SK-N-MC (cell line): Measurements from ENCODE around the gene PDE4D.

Experiments
- DNase-seq: peaks from one replicate; pipeline ENCODE4 v3.0.0-alpha.2; 2011; ENCODE audit warnings: low read depth, low spot score
- H3K27ac ChIP-seq: fragments of 200-600 bp; sonication (generic); 2 replicates; pipeline ENCODE4 v1.5.1; 2016; ENCODE audit warnings: mixed run types
- H3K36me3 ChIP-seq: fragments of 200-600 bp; sonication (generic); 2 replicates; pipeline ENCODE4 v1.6.1; 2017; ENCODE audit warnings: antibody characterized with exemption, low read length, mixed read lengths; ENCODE audit not compliant: insufficient read depth
- H3K4me3 ChIP-seq: fragments of 200-600 bp; sonication (generic); 2 replicates; pipeline ENCODE4 v1.5.1; 2016
- H3K9ac ChIP-seq: fragments of 200-600 bp; sonication (generic); 2 replicates; pipeline ENCODE4 v1.8.0; 2017; ENCODE audit warnings: mixed run types, mixed read lengths; ENCODE audit not compliant: insufficient read length
- H3K9me3 ChIP-seq: fragments of 200-600 bp; sonication (generic); 2 replicates; pipeline ENCODE4 v1.6.1; 2017; ENCODE audit warnings: low read depth, mild to moderate bottlenecking, antibody characterized with exemption, low read length, moderate library complexity, mixed read lengths
- EZH2 ChIP-seq: fragments of 200-600 bp; sonication (generic); IDR thresholded peaks from one replicate; pipeline ENCODE4 v1.6.1; 2017; ENCODE audit warnings: antibody characterized with exemption
- FOXP2 ChIP-seq: optimal IDR thresholded peaks from 2 replicates; pipeline ENCODE3; 2011; ENCODE audit warnings: mild to moderate bottlenecking, moderate library complexity; ENCODE audit not compliant: insufficient read depth; ENCODE audit errors: extremely low read length, control extremely low read depth
- POLR2AphosphoS5 ChIP-seq: IDR thresholded peaks from 2 replicates; pipeline ENCODE4 v1.6.1; 2012; ENCODE audit warnings: mild to moderate bottlenecking, low read depth, low read length, borderline replicate concordance

Gene PDE4D

DNA sequence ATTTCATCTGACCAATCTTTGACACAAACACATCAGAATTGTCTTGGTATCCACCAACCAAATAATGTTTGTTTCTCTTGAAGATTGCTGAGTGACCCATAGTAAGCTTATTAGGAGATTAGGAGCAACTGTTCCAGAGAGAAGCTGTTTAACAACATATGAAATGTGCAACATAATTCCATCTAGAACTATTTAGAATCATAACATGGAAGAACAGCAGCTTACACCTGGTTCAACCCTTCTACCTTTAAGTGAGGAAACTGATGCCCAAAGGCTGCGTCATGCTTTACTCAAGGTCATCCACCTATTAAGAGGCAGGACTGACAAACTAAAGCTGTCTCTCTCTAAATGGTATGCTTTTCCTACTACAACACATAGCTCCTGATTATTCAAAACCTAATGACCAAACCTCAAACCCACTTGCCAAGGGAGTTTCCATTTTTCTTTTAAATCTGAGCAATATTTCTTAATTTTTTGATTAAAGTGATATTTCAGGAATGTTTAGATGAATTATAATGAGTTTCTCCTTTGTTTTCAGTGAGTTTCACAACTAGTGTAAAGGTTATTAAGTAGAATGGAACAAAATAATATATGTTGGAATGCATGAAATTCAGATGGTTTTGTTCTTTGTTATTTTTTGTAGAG, 764.8 kb downstream of the PDE4D start:
- H3K9ac ChIP-seq = no peak overlapping the region
- DNase-seq = no peak
- TF ChIP-seq EZH2 = no peak
- peak overlapping the region; percentile 95; the same call in 1 of the 2 replicates for H3K27ac ChIP-seq
- no peaks in the 10 kb centered on the region for H3K9me3 ChIP-seq
- H3K36me3 ChIP-seq = no peaks in the 10 kb centered on the region
- no peak overlapping the region for H3K4me3 ChIP-seq

DNA sequence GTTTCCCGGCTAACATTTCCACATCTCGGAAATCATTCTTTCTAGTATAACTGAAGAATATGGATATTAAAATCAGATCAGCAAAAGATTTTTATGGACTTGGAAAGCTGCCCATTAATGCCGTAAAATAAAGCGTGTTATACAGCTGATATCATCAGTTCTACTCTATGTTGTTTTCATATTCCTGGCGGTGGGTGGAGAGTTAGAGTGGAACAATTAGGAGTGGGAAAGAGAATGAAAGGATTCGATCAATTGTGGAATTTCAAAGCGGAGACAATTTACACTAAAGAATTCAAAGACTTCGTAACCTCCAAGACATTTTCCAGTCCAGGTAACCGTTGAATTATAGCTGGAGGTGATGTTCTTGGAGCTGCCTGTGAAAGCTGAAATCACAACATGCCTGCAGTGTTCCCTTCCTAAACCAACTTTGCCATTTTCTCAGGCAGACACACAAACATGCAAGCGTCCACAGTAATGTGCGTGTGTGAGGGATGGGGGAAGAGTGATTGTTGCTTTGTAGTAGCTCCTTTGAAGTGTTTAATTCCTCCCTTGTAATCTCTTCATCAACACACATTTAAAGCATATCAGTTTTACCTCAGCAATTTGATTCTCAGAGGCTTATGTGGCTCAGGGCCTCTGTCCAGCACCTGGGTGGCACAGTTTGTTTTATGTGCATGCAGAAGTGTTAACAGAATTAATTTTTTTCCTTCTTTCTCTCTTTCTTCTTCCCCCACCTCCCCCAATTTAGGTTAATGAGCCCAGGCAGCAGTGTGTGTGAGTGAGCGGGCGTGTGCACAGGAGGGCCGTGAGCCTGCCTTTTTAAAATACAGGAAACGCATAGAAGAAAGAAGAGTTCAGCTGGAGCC, 766.6 kb downstream of the PDE4D start:
- no peaks in the 10 kb centered on the region for H3K9me3 ChIP-seq
- H3K27ac ChIP-seq = peak overlapping the region; percentile 99
- H3K9ac ChIP-seq = peak overlapping the region; percentile 89
- H3K4me3 ChIP-seq = peak overlapping the region; percentile 80
- DNase-seq = peak; percentile 100
- peak; percentile 59; the same call in 1 of the 2 replicates for TF ChIP-seq POLR2AphosphoS5
- TF ChIP-seq FOXP2 = no peak
- no peak for TF ChIP-seq EZH2
- H3K36me3 ChIP-seq = no peaks in the 10 kb centered on the region

DNA sequence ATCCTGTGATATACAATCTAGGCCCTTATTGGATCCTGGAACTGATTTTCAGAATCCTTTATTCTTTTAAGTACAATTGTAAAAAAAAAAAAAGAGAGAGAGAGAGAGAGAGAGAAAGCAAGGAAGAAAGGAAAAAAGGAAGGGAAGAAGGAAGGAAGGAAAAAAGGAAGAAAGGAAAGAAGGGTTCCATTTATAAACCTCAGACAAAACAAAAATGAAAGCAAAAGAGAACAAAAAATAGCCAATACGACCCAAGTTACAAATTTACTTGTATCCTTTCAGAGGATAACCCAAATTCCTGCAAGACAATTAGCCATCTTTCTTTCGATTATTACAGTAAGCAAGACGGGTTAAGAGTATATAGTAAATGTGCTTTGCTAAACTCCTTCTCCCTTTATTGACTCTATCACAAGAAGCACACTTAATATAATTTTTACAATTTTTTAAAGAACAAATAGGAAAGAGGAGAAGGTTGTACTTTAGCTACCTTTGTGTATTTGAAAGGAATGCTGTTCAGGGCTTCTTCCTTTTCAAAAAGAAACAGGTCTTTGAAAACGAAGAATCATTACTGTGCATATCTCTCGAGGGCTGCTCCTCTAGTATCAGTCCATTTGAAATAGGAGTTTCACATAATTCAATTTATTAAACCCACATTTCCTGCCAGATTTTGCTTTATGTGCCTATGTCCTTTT, 767.4 kb downstream of the PDE4D start:
- no peaks in the 10 kb centered on the region for H3K36me3 ChIP-seq
- no peak for DNase-seq
- no peaks in the 10 kb centered on the region for H3K9me3 ChIP-seq
- peak overlapping the region; percentile 99 for H3K27ac ChIP-seq
- TF ChIP-seq POLR2AphosphoS5 (no peak), EZH2 (no peak), FOXP2 (no peak)
- peak overlapping the region; percentile 80 for H3K4me3 ChIP-seq
- peak overlapping the region; percentile 89 for H3K9ac ChIP-seq

DNA sequence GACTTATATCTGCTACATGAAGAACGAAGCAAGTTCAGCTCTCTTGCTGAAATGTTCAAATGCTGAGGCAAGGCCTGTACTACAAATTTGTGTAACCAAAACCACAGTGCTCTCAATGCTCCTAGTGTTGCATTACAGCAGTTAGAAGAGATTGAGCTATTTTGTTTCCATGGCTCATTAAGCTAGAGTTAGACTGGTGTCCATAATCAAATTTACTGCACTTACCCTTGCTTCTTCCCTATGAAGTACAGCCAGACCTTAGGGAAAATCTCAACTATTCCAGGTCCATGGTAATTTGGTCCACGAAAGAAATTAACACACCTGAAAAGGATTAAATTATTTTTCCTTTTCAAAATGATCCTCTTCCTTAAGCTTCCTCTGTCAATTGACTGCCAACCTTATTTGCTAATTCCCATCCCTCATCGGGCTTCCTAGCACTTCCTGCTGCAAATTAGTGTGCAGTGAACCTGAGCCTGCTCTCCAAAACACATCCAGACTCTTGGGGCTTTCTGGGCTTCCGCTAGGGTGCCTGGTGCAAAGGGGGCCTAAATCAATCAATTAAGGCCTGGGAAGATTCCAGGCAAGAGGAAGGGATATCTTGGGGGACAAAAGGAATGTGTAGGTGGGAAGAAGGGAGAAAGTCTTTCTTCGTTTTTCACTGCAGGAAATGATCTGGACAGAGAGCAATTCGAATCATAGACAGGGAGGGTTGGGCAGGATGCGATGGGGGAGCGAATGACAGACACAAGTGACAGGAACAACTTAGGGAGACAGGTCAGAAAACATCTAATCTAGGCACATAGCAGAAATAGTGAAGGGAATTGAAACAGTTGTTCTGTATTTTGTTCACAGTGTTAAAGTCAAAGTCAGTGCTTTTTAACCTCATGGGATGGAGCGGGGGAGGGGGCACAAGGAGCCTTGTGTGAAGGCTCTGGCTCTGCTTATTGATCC, 768.2 kb downstream of the PDE4D start:
- Histone ChIP-seq H3K9ac (peak overlapping the region; percentile 89), H3K4me3 (peak overlapping the region; percentile 80), H3K36me3 (no peaks in the 10 kb centered on the region), H3K27ac (peak overlapping the region; percentile 99), H3K9me3 (no peaks in the 10 kb centered on the region)
- TF ChIP-seq POLR2AphosphoS5 (no peak), FOXP2 (no peak), EZH2 (no peak)
- DNase-seq = peak; percentile 66

DNA sequence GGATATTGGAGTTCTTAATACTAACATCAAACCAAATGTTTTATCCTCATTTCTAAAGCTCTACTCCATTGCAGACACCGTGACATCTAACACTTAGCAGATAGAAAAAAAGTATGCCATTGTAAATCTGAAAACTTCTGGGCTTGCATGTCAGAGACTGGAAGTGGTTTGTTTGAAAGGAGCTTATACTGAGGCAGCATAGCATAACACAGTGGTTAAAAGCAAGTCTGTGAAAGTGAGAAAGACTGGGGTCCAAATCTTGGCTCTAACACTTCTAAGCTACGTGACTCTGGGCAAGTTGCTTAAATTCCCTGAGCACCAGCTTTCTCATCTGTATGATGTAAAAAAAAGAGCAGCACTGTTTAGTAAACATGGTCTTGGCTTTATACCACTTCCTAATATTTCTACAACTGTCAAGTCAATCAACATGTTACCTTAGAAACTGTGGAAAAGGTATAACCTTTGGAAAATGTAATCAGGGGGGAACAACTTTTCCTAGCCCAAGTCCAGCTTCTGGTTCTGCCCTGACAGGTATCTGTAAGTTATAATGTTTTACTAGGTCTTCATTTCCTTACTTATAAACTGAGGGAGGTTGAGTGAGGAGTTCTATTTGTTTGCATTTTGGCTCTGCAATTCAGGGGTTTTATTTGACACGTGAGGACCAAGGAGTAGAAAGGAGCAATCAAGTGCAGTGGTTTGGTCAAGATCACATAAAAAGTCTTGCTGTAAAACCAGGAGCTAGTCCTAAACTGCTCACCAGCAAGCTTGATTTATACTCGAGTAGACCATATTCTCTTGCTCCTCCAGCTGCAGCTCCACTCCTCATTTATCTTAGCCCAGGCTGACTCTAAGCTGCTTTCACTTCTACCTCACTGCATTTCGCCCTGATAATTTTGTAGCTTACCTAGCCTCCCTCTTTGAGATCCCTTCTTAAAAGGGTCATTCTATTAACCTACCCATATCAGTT, 769.6 kb downstream of the PDE4D start:
- TF ChIP-seq POLR2AphosphoS5 = no peak
- TF ChIP-seq EZH2 = no peak
- TF ChIP-seq FOXP2 = no peak
- no peak for DNase-seq
- H3K9ac ChIP-seq = no peak overlapping the region
- H3K36me3 ChIP-seq = no peaks in the 10 kb centered on the region
- H3K27ac ChIP-seq = no peak overlapping the region
- no peak overlapping the region for H3K4me3 ChIP-seq
- no peaks in the 10 kb centered on the region for H3K9me3 ChIP-seq

DNA sequence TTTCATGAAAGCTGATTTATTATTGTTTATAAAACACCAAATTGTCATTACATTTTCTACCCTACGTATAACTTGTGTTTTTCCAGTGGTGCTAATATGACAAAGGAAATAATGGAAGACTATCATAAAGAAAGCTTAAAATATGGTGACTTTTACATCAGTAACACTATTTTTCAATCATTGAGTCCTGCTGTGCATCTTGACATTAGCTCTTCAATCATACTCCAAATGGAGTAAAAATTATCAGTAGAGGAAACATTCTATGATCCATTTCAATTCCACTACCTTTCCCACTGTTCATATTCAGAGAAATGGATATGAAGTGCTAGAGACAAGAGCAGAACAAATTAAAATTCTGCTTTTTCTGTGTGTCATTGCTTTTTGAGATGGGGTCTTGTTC, 774.0 kb downstream of the PDE4D start:
- no peak for TF ChIP-seq EZH2
- no peak for TF ChIP-seq FOXP2
- no peak for TF ChIP-seq POLR2AphosphoS5
- DNase-seq = no peak
- Histone ChIP-seq H3K27ac (no peak overlapping the region), H3K4me3 (no peak overlapping the region), H3K9me3 (no peaks in the 10 kb centered on the region), H3K9ac (no peak overlapping the region), H3K36me3 (no peaks in the 10 kb centered on the region)

DNA sequence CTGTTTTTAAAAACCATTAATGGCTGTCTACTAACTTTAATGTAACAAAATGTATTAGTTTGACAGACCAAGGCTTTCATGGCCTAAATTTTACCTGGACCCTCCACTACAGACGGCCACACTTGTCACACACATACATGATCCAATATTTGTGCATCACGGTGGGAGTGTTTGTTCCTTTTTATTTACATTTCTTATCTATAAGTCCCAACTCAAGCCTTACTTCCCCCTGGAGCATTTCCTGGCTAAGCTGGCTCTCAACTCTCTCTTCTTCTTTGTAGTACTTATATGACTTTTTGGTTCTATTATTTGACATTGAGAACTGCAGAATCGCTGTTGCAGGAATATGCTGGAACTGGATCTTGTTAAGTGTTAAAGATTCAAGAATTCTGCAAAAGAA, 776.2 kb downstream of the PDE4D start:
- no peak for DNase-seq
- no peak overlapping the region for H3K9ac ChIP-seq
- H3K36me3 ChIP-seq = no peaks in the 10 kb centered on the region
- H3K9me3 ChIP-seq = no peaks in the 10 kb centered on the region
- no peak overlapping the region for H3K27ac ChIP-seq
- TF ChIP-seq FOXP2 (no peak), EZH2 (no peak), POLR2AphosphoS5 (no peak)
- H3K4me3 ChIP-seq = no peak overlapping the region
